Osteoblast (primary cell): Measurements from ENCODE around the gene SORBS2. TPM values are rescaled to one million over a fixed set of nuclear protein-coding genes. Genes with fewer than 3 reads are reported as not detected.
"Not testable (repeated sequence)": the region's sequence is repeated elsewhere in the genome, so short reads cannot be mapped to it uniquely, and the experiment has no call there.

Source experiments
- DNase-seq: peaks from one replicate; pipeline ENCODE4 v3.0.0; 2011; ENCODE audit warnings: low spot score, mixed read lengths; ENCODE audit not compliant: insufficient read length; ENCODE audit errors: missing footprints
- H2AFZ ChIP-seq: 2 replicates; pipeline ENCODE4 v1.6.0; 2011; ENCODE audit warnings: mild to moderate bottlenecking, low read length
- H3K27ac ChIP-seq: 2 replicates; pipeline ENCODE4 v1.5.1; 2011; ENCODE audit warnings: mild to moderate bottlenecking, low read depth, low read length, moderate library complexity
- H3K27me3 ChIP-seq: 2 replicates; pipeline ENCODE4 v1.6.0; 2012; ENCODE audit warnings: mild to moderate bottlenecking, control low read depth, inconsistent platforms, low read length, moderate library complexity; ENCODE audit not compliant: insufficient read depth
- H3K36me3 ChIP-seq: 2 replicates; pipeline ENCODE4 v1.5.1; 2011; ENCODE audit warnings: mild to moderate bottlenecking, low read length, control low read depth, moderate library complexity; ENCODE audit not compliant: insufficient read depth
- H3K4me1 ChIP-seq: 2 replicates; pipeline ENCODE4 v1.5.1; 2011; ENCODE audit warnings: mild to moderate bottlenecking, low read length, control low read depth, moderate library complexity; ENCODE audit not compliant: insufficient read depth
- H3K4me2 ChIP-seq: 2 replicates; pipeline ENCODE4 v1.6.0; 2011; ENCODE audit warnings: mild to moderate bottlenecking, low read length; ENCODE audit not compliant: insufficient read depth
- H3K4me3 ChIP-seq: fragments of 200-600 bp; sonication (generic); 3 replicates; pipeline ENCODE4 v1.5.1; 2012; ENCODE audit warnings: mild to moderate bottlenecking, low read length, inconsistent platforms; ENCODE audit not compliant: insufficient read depth
- H3K79me2 ChIP-seq: 2 replicates; pipeline ENCODE4 v1.6.0; 2012; ENCODE audit warnings: mild to moderate bottlenecking, low read length, control low read depth, inconsistent platforms; ENCODE audit not compliant: insufficient read depth
- H3K9me3 ChIP-seq: 2 replicates; pipeline ENCODE4 v1.5.1; 2011; ENCODE audit warnings: low read depth, low read length, control low read depth
- H4K20me1 ChIP-seq: 2 replicates; pipeline ENCODE4 v1.6.0; 2012; ENCODE audit warnings: mild to moderate bottlenecking, low read length, control low read depth; ENCODE audit not compliant: insufficient read depth
- total RNA-seq: library from RNA; depleted of rRNA; stranded (reverse); fragments of >200 nt; gene quantifications from 2 replicates; pipeline ENCODE4 v1.2.3, GENCODE V29; 2012
- TF ChIP-seq, protein P1 (sequence below): IDR thresholded peaks from 2 replicates; pipeline ENCODE4 v1.5.1; 2011; ENCODE audit warnings: mild to moderate bottlenecking, low read depth, low read length, moderate library complexity; ENCODE audit errors: extremely low read depth

SORBS2 gene, protein sequence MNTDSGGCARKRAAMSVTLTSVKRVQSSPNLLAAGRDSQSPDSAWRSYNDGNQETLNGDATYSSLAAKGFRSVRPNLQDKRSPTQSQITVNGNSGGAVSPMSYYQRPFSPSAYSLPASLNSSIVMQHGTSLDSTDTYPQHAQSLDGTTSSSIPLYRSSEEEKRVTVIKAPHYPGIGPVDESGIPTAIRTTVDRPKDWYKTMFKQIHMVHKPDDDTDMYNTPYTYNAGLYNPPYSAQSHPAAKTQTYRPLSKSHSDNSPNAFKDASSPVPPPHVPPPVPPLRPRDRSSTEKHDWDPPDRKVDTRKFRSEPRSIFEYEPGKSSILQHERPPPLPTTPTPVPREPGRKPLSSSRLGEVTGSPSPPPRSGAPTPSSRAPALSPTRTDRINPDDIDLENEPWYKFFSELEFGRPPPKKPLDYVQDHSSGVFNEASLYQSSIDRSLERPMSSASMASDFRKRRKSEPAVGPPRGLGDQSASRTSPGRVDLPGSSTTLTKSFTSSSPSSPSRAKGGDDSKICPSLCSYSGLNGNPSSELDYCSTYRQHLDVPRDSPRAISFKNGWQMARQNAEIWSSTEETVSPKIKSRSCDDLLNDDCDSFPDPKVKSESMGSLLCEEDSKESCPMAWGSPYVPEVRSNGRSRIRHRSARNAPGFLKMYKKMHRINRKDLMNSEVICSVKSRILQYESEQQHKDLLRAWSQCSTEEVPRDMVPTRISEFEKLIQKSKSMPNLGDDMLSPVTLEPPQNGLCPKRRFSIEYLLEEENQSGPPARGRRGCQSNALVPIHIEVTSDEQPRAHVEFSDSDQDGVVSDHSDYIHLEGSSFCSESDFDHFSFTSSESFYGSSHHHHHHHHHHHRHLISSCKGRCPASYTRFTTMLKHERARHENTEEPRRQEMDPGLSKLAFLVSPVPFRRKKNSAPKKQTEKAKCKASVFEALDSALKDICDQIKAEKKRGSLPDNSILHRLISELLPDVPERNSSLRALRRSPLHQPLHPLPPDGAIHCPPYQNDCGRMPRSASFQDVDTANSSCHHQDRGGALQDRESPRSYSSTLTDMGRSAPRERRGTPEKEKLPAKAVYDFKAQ (N-terminal part only)
- 50.7 and 85.0 TPM in 2 replicates for total RNA-seq

DNA sequence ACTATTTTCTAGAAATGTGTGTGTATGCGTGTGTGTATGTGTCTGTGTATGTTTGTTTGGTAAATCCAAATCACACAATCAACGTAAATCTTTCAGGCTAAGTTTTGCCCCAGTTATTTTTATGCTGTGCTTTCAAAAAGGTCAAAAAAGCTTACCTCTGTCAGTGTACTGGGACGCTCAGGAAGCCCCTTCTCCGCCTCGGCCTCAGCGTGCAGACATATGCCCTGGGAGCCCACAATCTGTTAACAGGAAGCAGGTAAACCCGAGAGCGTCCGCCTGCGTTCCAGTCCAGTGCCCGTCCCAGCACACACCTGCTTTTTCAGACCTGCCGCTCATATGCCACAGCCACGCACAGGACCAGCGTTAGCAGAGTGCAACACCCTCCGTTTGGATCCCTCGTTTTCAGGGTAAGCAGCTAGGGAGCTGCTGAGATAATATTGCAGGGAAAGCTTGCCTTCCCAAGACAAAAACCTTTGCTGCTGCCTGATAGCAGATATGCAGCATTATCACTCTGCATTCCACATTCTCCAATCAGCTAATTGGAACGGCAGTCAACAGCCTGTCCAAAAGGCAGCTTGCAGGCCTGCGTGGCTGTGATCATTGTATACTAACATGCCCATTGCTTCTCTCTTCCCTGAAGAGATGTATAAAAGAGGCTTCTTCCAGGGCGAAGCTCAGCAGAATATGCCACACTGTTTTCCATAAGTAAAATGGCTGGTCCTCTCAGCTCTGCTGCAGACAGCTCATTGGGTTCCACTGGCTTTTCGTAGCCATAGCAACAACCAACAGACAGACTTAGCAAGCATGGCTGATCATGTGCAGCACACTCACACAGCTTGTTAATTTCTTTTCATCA, at the start of gene SORBS2:
Gene SORBS2 (minus strand): TSS at position 686 of the 856 bp plus-strand sequence. CDS start 121,623 bp downstream, outside the sequence.
- no peaks in the 10 kb centered on the region for H3K27me3 ChIP-seq
- no peak within 1 kb of the TSS for H3K27ac ChIP-seq
- H3K4me1 ChIP-seq, result no peaks in the 10 kb centered on the region
- peak within 1 kb of the TSS; percentile 85 for H2AFZ ChIP-seq
- peak within 1 kb of the TSS; percentile 72 for H3K4me2 ChIP-seq
- TF ChIP-seq, protein P1, sequence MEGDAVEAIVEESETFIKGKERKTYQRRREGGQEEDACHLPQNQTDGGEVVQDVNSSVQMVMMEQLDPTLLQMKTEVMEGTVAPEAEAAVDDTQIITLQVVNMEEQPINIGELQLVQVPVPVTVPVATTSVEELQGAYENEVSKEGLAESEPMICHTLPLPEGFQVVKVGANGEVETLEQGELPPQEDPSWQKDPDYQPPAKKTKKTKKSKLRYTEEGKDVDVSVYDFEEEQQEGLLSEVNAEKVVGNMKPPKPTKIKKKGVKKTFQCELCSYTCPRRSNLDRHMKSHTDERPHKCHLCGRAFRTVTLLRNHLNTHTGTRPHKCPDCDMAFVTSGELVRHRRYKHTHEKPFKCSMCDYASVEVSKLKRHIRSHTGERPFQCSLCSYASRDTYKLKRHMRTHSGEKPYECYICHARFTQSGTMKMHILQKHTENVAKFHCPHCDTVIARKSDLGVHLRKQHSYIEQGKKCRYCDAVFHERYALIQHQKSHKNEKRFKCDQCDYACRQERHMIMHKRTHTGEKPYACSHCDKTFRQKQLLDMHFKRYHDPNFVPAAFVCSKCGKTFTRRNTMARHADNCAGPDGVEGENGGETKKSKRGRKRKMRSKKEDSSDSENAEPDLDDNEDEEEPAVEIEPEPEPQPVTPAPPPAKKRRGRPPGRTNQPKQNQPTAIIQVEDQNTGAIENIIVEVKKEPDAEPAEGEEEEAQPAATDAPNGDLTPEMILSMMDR, result no peak
- H3K36me3 ChIP-seq, result no peaks in the 10 kb centered on the region
- no peaks in the 10 kb centered on the region for H3K9me3 ChIP-seq
- no peaks in the 10 kb centered on the region for H4K20me1 ChIP-seq
- peak within 1 kb of the TSS; percentile 42 for H3K4me3 ChIP-seq
- no peaks in the 10 kb centered on the region for H3K79me2 ChIP-seq
- DNase-seq, result no peak

DNA sequence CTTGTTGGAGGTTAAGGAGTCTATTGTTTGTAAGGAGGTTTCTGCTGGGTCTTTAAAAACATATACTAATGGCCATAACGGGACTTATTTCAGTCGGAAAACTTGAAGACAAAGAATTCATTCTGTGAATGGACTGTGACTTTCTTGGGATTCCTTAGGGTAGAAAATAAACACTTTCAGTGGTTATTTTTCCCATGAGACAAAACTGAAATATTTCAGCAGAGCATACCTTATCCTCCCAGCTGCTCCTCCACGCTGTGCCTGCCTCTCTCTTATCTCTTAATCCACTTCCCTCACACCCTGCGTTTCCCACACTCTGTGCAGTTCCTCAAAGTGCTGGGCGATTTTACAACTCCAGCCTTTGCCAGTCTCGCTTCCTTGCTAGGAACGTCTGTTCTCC, 47.1 kb upstream of the SORBS2 start:
- TF ChIP-seq, protein P1, result no peak
- H3K27ac ChIP-seq, result no peak overlapping the region
- no peak overlapping the region for H3K4me2 ChIP-seq
- no peaks in the 10 kb centered on the region for H4K20me1 ChIP-seq
- no peaks in the 10 kb centered on the region for H3K79me2 ChIP-seq
- H3K27me3 ChIP-seq, result no peaks in the 10 kb centered on the region
- H3K9me3 ChIP-seq, result no peaks in the 10 kb centered on the region
- DNase-seq, result no peak
- H3K36me3 ChIP-seq, result no peaks in the 10 kb centered on the region
- H2AFZ ChIP-seq, result no peak overlapping the region
- no peak overlapping the region for H3K4me3 ChIP-seq
- no peaks in the 10 kb centered on the region for H3K4me1 ChIP-seq

DNA sequence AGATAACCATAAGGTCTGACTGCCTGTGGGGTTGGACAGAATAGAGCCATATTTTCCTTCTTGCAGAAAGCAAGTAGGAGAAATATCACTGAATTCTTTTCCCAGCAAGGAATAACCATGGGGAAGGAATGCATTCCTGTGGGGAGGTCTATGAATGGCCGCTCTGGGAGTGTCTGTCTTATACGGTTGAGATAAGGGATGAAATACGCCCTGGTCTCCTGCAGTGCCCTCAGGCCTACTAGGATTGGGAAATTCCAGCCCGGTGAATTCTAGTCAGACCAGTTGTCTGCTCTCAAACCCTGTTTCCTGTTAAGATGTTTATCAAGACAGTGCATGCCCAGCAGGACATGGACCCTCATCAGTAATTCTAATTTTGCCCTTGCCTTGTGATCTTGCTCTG, 45.6 kb upstream of the SORBS2 start:
- H3K4me2 ChIP-seq, H3K9me3 ChIP-seq, DNase-seq: not testable (repeated sequence)

DNA sequence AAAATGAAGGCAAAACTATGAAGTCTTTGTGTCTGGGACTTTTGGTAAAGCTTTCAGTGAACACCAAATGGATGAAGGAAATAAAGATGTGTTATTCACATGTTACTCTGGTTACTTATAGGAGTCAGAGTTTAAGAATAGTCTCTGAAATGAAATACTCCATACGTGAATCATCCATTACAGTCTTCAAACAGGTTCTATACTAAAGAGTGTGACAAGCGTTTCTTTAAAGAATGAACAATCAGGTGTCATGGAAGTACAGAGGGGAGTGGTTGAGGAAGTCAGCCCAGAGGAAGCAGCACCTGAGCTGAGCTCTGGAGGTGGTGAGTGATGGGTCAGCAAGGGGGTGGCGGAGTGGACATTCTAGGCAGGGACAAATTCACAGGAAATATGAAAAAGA, 41.8 kb upstream of the SORBS2 start:
- H3K36me3 ChIP-seq, result no peaks in the 10 kb centered on the region
- no peaks in the 10 kb centered on the region for H3K79me2 ChIP-seq
- no peaks in the 10 kb centered on the region for H3K4me1 ChIP-seq
- no peaks in the 10 kb centered on the region for H4K20me1 ChIP-seq
- no peak overlapping the region for H3K4me2 ChIP-seq
- TF ChIP-seq, protein P1, result no peak
- no peaks in the 10 kb centered on the region for H3K27me3 ChIP-seq
- no peak for DNase-seq
- no peaks in the 10 kb centered on the region for H3K9me3 ChIP-seq
- no peak overlapping the region for H3K27ac ChIP-seq
- no peak overlapping the region for H3K4me3 ChIP-seq
- H2AFZ ChIP-seq, result no peak overlapping the region

More for the DNA sequence above, 45.6 kb upstream of the SORBS2 start:
- H3K4me3 ChIP-seq, H3K27ac ChIP-seq, H3K4me1 ChIP-seq, H3K79me2 ChIP-seq, H2AFZ ChIP-seq, H4K20me1 ChIP-seq, H3K27me3 ChIP-seq, H3K36me3 ChIP-seq: not testable (repeated sequence)
